HG02763 (cell line): ENCODE results near the gene DCAF11.

Source experiments
- ATAC-seq: cut with Tn5 transposase; IDR thresholded peaks from one replicate; pipeline ENCODE4 v1.9.1; 2021; ENCODE audit warnings: mild to moderate bottlenecking, moderate library complexity; ENCODE audit not compliant: unreplicated experiment

Gene DCAF11

GRCh38 chr14:24116128-24116814, 1.7 kb downstream of the DCAF11 start:
- ATAC-seq = no peak

DNA sequence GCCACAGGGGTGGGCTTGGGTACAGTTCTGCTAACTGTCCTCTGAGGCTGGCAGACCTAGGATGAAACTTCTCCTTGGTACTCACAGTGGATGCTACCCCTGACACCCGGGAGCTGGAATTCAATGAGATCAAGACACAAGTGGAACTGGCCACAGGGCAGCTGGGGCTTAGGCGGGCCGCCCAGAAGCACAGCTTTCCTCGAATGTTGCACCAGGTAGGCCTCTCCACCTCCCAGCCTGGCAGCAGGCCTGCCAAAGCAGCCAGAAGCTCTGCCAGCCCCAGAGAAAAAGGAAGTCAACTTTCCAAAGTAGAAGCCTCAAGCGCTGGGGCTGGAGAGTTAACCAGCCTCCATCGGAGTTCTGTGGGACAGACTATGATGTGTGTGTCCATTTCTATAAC, 2.6 kb downstream of the DCAF11 start:
- ATAC-seq = no peak

GRCh38 chr14:24119691-24120090, 5.1 kb downstream of the DCAF11 start:
- no peak for ATAC-seq

DNA sequence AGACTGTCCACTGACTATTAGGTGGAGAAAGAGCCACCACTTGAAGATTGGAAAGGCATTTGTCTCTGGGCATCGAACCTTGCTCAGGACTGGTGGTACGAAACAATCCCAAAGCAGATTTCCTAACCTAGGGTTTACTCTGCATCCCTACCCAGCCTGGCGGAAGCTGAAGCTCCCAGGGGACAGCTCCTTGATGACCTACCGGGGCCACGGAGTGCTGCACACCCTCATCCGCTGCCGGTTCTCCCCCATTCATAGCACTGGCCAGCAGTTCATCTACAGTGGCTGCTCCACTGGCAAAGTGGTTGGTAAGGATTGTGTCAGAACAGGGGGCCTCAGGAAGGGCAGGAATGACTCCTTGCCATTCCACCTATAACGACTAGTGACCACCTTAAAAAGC, 6.6 kb downstream of the DCAF11 start:
- no peak for ATAC-seq

- ATAC-seq = no peak
Measured at GRCh38 chr14:24122416-24122815, 7.8 kb downstream of the DCAF11 start.

DNA sequence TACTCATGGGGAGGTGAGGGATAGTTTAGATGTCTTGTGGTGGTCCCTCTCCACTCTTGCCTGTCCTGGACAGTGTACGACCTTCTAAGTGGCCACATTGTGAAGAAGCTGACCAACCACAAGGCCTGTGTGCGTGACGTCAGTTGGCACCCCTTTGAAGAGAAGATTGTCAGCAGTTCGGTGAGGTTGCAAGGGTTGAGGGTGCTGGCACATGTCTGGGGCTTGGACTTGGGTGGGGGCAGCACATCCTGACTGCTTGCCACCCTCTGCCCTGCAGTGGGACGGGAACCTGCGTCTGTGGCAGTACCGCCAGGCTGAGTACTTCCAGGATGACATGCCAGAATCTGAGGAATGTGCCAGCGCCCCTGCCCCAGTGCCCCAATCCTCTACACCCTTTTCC, 8.3 kb downstream of the DCAF11 start:
- no peak for ATAC-seq

DNA sequence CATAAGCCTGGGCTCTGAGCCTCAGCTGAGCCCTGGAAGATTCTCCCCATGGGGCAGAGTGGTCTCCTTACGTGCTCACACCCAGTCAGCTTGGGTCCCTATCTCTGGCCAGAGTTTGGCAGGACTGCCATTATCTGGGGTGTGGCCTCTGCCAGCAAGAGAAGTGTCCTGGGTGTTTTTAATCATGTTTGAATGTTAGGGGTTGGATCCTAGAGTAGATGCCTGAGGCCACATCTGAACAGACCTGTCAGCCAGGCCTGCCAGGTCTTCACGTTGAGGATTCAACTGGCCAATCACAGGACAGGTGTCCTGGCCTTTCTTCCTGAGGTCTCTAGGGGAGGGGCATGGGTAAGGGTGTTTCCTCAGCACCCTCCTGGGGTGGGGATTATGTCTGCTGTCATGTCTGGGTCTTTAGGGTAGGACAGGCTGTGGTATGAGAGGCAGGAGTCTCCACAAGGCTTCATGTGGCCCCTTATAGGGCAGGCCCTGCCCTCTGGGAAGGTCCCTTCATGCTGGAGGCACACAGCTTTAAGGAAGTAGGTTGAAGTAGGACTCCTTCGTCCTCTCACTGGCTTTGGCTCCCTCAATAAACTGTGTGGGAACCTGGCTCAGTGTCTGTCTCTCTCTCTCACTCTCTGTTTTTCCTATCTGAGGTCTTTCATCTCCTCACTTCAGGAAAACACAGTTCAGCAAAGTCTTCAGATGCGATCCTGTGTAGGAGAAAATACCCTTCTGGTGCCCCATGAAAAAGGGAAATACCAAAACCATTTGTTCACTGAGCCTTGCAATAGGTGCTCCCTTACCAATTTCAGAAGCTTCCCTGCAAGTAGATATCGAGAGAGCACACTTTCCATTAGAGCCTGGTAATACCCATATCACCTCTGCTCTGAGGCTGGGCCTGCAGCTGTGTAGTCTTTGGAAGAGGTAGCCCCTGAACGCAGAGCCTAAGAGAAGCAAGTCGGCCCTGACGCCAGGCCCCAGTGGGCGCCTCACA, 9.1 kb downstream of the DCAF11 start:
- peak; percentile 44 for ATAC-seq

GRCh38 chr14:24126939-24127338, 12.4 kb downstream of the DCAF11 start:
- no peak for ATAC-seq

- ATAC-seq = no peak
Measured at GRCh38 chr14:24127673-24128072, 13.1 kb downstream of the DCAF11 start.

DNA sequence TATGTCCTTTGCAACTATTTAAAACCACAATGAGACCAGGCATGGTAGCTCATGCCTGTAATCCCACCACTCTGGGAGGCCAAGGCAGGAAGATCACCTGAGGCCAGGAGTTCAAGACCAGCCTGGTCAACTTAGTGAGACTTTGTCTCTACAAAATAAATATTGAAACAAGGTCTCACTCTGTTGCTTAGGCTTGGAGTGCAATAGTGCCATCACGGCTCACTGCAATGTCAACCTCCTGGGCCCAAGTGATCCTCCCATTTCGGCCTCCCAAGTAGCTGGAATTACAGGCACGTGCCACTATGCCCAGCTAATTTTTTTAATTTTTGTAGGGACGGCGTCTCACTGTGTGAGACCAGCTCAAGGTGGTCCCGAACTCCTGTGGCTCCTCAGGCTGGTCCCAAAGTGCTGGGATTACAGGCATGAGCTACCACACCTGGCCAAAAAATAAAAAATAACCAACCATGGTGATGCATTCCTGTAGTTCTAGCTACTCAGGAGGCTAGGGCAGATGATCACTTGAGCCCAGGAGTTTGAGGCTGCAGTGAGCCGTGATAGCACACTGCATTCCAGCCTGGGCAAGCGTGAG, 14.9 kb downstream of the DCAF11 start:
- no peak for ATAC-seq

GRCh38 chr14:24130380-24130716, 15.8 kb downstream of the DCAF11 start, which contains the start of gene FITM1:
TSS of gene FITM1 (plus strand) at chr14:24130659. CDS start at chr14:24131564, 905 bp downstream.
- ATAC-seq = no peak

DNA sequence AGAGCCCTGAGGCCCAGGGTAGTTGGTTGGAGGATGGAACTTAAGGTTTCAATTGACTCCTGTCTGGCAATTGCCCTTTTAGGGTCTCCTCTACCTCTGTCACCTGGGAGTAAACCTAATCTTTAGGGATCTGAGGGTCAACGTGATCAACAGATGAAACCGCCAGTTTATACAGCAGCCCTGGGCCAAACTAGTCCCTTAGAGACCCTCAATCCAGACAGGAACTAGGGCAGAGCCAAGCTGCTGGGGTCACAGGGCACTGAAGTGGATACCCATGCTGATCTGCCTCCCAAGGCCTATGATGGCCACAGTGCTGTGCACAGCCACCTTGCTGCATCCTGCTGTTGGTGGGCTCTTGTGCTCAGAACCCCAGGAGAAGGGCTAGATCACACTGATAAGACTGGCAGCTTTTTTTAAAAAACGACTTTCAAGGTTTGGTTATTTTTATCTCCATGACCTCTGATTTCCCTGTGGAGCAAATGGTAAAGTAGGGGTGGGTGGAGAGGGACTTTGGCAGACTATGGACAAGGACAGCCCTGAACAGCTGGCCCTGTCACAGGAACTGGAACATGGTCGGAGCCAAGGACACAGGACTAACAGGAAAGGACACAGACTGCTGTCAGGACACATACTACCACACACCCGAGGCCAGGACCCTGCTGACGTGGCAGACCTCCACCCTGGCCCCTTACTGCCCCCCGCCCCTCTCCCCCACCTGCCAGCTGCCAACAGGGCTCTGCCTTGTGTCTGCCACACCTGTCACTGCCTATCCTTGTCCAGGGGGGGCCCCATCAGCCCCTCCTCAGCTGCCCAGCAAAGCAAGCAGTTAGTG, 16.4 kb downstream of the DCAF11 start:
- ATAC-seq = no peak

DNA sequence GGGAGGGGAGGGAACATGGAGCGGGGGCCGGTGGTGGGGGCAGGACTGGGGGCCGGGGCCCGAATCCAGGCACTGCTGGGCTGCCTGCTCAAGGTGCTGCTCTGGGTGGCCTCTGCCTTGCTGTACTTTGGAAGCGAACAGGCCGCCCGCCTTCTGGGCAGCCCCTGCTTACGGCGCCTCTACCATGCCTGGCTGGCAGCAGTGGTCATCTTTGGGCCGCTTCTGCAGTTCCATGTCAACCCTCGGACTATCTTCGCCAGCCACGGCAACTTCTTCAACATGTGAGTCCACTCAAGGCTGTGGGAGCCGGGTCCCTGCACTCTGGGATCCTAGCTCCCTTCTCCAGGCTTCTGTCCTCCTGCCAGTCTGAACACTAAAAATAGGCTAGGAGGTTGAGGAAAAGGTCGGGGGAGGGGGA, 17.0 kb downstream of the DCAF11 start:
- no peak for ATAC-seq

- no peak for ATAC-seq
Measured at GRCh38 chr14:24132061-24132685, 17.6 kb downstream of the DCAF11 start.

GRCh38 chr14:24132976-24133375, 18.4 kb downstream of the DCAF11 start:
- ATAC-seq = no peak

- ATAC-seq = no peak
Measured at GRCh38 chr14:24133735-24134134, 19.2 kb downstream of the DCAF11 start.

DNA sequence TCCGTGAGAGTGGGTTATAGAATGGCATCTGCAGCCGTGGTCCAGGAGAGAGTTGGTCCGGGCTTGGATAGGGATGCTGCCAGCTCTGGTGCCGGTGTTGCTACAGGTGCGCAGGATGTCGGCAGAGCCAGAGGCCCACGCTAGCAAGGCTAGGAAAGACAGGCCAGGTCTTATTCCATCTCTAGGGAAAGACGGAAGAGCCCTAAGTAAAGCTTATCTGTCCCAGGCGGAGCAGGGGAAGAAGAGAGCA, 20.9 kb downstream of the DCAF11 start:
- ATAC-seq = no peak

DNA sequence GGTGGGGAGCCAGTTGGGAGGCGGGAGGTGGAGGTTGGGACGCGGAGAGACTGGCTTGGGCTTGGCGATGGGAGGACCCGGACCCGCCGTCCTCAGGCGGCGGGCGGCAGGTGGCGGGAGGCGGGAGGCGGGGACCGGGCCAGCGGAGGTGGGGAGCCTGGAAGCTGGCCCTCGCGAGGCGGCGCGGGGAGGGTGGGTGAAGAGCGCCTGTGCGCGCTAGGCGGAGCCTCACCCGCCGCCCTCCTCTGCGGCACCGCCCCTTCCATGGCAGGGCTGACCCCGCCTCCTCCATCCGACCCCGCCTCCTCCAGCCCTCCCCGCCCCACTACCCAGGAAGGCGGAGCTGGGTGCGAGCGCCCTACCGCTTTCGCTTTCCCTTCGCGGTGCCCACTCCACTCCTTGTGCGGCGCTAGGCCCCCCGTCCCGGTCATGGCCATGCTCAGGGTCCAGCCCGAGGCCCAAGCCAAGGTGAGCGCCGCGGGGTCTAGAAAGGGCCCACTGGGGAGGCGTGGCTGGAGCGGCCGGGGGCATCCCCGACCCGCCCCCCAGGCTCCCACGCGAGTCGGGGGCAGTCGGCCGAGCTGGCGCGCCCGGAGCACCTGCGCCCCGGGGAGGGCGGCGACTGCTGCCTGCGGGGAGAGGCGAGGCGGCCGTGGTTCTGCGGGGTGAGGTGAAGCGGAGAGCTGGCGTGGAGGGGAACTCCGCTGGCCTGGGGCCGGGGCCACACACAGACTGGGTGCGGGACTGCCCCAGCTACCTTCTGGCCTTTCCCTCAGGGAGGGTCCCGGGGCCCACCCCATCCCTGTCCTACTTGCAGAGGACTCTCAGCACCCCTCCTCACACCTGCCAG, 21.5 kb downstream of the DCAF11 start, which contains the start of gene PSME1:
PSME1 (plus strand) TSS at position 361 of the 850 bp plus-strand sequence; CDS start at position 430, 69 bp downstream.
- peak; percentile 85 for ATAC-seq

- no peak for ATAC-seq
Measured at GRCh38 chr14:24136684-24137528, 22.3 kb downstream of the DCAF11 start.
